Anterior cingulate cortex (tissue), 58 donors: ENCODE measurements around the gene PINLYP.

Experiments
- DNase-seq, 58 donors: peaks; one replicate each; lab custom pipeline; 2025; lab: John Stamatoyannopoulos, UW

PINLYP gene

GRCh38 chr19:43598445-43599240 lies 23.0 kb downstream of the PINLYP start:
- DNase-seq: no peak

- peak in 2 of 58 donors; percentile 3 to 7 for DNase-seq
These were observed 24.2 kb downstream of the PINLYP start for GRCh38 chr19:43599635-43600295.

- DNase-seq: peak in 4 of 58 donors; percentile 5 to 14 (median 9)
These were observed 24.7 kb downstream of the PINLYP start for GRCh38 chr19:43600326-43600725.

- DNase-seq: peak in 12 of 58 donors; percentile 7 to 41 (median 21)
These were observed 30.4 kb downstream of the PINLYP start for GRCh38 chr19:43605875-43606568.

- DNase-seq: peak in 14 of 58 donors; percentile 4 to 75 (median 20)
These were observed 31.1 kb downstream of the PINLYP start for GRCh38 chr19:43606569-43607229.

GRCh38 chr19:43607238-43608205 lies 31.9 kb downstream of the PINLYP start:
- no peak for DNase-seq

- no peak for DNase-seq
These were observed 34.3 kb downstream of the PINLYP start for GRCh38 chr19:43609872-43610271.

- DNase-seq: no peak
These were observed 34.9 kb downstream of the PINLYP start for GRCh38 chr19:43610493-43610892.

GRCh38 chr19:43611788-43612187 lies 36.2 kb downstream of the PINLYP start, which contains the start of gene SRRM5:
TSS of gene SRRM5 (plus strand) at chr19:43612088. CDS start at chr19:43612122, 34 bp downstream.
- no peak for DNase-seq

GRCh38 chr19:43612374-43612773 lies 36.8 kb downstream of the PINLYP start:
- no peak for DNase-seq

GRCh38 chr19:43616306-43616705 lies 40.7 kb downstream of the PINLYP start:
- no peak for DNase-seq

- DNase-seq: no peak
These were observed 41.4 kb downstream of the PINLYP start for GRCh38 chr19:43616954-43617353.

- DNase-seq: peak in 19 of 58 donors; percentile 48 to 80 (median 63)
These were observed 43.3 kb downstream of the PINLYP start for GRCh38 chr19:43618921-43619261.

GRCh38 chr19:43619262-43620060 lies 43.9 kb downstream of the PINLYP start, which contains the start of gene ZNF428:
TSS of gene ZNF428 (minus strand) at chr19:43619629. CDS start at chr19:43614304, 5,325 bp downstream.
- peak; percentile 77 to 99 (median 93) for DNase-seq

GRCh38 chr19:43620061-43621001 lies 44.7 kb downstream of the PINLYP start:
- peak in 1 of 58 donors; percentile 50 for DNase-seq

- DNase-seq: no peak
These were observed 46.5 kb downstream of the PINLYP start for GRCh38 chr19:43622070-43622469.

GRCh38 chr19:43622956-43623355 lies 47.4 kb downstream of the PINLYP start:
- DNase-seq: no peak
